Activated naive CD8-positive, alpha-beta T cell treated with anti-CD3 and anti-CD28 coated beads, Interleukin-2, amount 10 ng/mL, durations not matched to agents 7 days and 5 days (primary cell): Measurements from ENCODE around the gene SMYD1. TPM values are rescaled to one million over a fixed set of nuclear protein-coding genes. Genes with fewer than 3 reads are reported as not detected.
A peak's percentile ranks its signal among the peaks of the same experiment; 100 is the strongest.
"Not testable (repeated sequence)": the region's sequence is repeated elsewhere in the genome, so short reads cannot be mapped to it uniquely, and the experiment has no call there.

Source experiments
- ATAC-seq: fragments of 150-1000 bp; cut with Tn5 transposase; one replicate; pipeline ENCODE4 v1.10.0; 2021; ENCODE audit warnings: low read depth, moderate library complexity
- POLR2A ChIA-PET: fragments of 350-600 bp; sonication (Branson Sonifier 250); formaldehyde crosslinking; loops from one replicate; lab custom pipeline; 2021; ENCODE audit warnings: antibody characterized with exemption; lab: Charles Lee
- DNase-seq: peaks from one replicate; pipeline ENCODE4 v3.0.0; 2021
- H3K27ac Mint-ChIP-seq: one replicate; pipeline ENCODE4 v1.8.0; 2022; ENCODE audit warnings: mild to moderate bottlenecking, mixed read lengths
- H3K27me3 Mint-ChIP-seq: one replicate; pipeline ENCODE4 v1.8.0; 2022; ENCODE audit warnings: mild to moderate bottlenecking, moderate library complexity, mixed read lengths
- H3K36me3 Mint-ChIP-seq: one replicate; pipeline ENCODE4 v1.8.0; 2021; ENCODE audit warnings: mild to moderate bottlenecking, mixed read lengths
- H3K4me1 Mint-ChIP-seq: one replicate; pipeline ENCODE4 v1.8.0; 2021; ENCODE audit warnings: mixed read lengths
- H3K4me3 Mint-ChIP-seq: one replicate; pipeline ENCODE4 v1.8.0; 2022; ENCODE audit warnings: mild to moderate bottlenecking, moderate library complexity, mixed read lengths
- H3K9me3 Mint-ChIP-seq: one replicate; pipeline ENCODE4 v1.8.0; 2021; ENCODE audit warnings: mixed read lengths
- total RNA-seq, 2 experiments: library from RNA; stranded (reverse); gene quantifications; one replicate each; pipeline ENCODE4 v1.2.3, GENCODE V29; 2021

Gene SMYD1
- total RNA-seq, 2 experiments from 2014 or later = not detected

GRCh38 chr2:88045561-88045960, 22.1 kb upstream of the SMYD1 start:
- DNase-seq, H3K27ac Mint-ChIP-seq, POLR2A ChIA-PET, ATAC-seq, H3K9me3 Mint-ChIP-seq, H3K27me3 Mint-ChIP-seq, H3K4me3 Mint-ChIP-seq: not testable (repeated sequence)
- Mint-ChIP-seq H3K4me1 (peaks cover 12% of the 10 kb centered on the region), H3K36me3 (peaks cover 41% of the 10 kb centered on the region)

GRCh38 chr2:88048541-88048940, 19.1 kb upstream of the SMYD1 start:
- H3K4me3 Mint-ChIP-seq = no peak overlapping the region
- H3K4me1 Mint-ChIP-seq = peaks cover 6% of the 10 kb centered on the region
- POLR2A ChIA-PET = interaction anchor here (1.2 kb wide), 1 partner anchor 12 kb away, joined by 4 read pairs; no protein-coding TSS in a partner anchor
- no peaks in the 10 kb centered on the region for H3K9me3 Mint-ChIP-seq
- ATAC-seq (no peak), DNase-seq (no peak)
- H3K36me3 Mint-ChIP-seq = peaks cover 41% of the 10 kb centered on the region
- no peak overlapping the region for H3K27ac Mint-ChIP-seq
- H3K27me3 Mint-ChIP-seq = no peaks in the 10 kb centered on the region

DNA sequence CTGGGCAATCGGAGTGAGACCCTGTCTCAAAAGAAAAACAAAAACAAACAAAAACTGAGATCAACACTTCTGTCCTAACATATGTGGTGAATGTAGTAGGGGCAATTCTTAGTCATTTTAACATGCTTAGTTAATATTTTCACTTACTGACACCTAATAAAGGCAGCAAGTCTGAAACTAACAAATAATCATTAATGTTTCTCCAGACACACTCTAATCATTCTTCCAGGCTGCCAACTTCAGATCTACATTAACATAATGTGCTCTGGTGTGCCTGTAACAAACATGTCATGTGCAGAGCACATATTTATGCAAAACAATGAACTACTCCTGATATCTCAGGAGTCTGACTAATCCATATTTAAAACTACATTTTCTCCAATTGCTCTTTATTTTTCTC, 18.0 kb upstream of the SMYD1 start:
- Mint-ChIP-seq H3K4me3 (no peak overlapping the region), H3K27ac (no peak overlapping the region), H3K9me3 (no peaks in the 10 kb centered on the region), H3K36me3 (peaks cover 43% of the 10 kb centered on the region), H3K4me1 (peaks cover 10% of the 10 kb centered on the region), H3K27me3 (no peaks in the 10 kb centered on the region)
- ATAC-seq = no peak
- no peak for DNase-seq
- POLR2A ChIA-PET = interaction anchor here (1.1 kb wide), 1 partner anchor 33 kb away, joined by 5 read pairs; no protein-coding TSS in a partner anchor

- H3K36me3 Mint-ChIP-seq = peaks cover 45% of the 10 kb centered on the region
- peaks cover 19% of the 10 kb centered on the region for H3K4me1 Mint-ChIP-seq
- POLR2A ChIA-PET = no interaction called here
- H3K27me3 Mint-ChIP-seq = no peaks in the 10 kb centered on the region
- H3K9me3 Mint-ChIP-seq = no peaks in the 10 kb centered on the region
- no peak overlapping the region for H3K27ac Mint-ChIP-seq
- ATAC-seq = no peak
- H3K4me3 Mint-ChIP-seq = no peak overlapping the region
- no peak for DNase-seq
Observed at GRCh38 chr2:88051792-88052191, 15.8 kb upstream of the SMYD1 start.

GRCh38 chr2:88053296-88053695, 14.3 kb upstream of the SMYD1 start:
- peak overlapping the region; percentile 92 for H3K4me3 Mint-ChIP-seq
- no peaks in the 10 kb centered on the region for H3K27me3 Mint-ChIP-seq
- POLR2A ChIA-PET = no interaction called here
- H3K9me3 Mint-ChIP-seq = no peaks in the 10 kb centered on the region
- H3K27ac Mint-ChIP-seq = no peak overlapping the region
- DNase-seq (no peak), ATAC-seq (no peak)
- H3K36me3 Mint-ChIP-seq = peaks cover 45% of the 10 kb centered on the region
- H3K4me1 Mint-ChIP-seq = peaks cover 31% of the 10 kb centered on the region

- POLR2A ChIA-PET = interaction anchor here (0.9 to 1.4 kb wide), 2 partner anchors 37 to 39 kb away, joined by 3 to 10 read pairs; partner anchors contain the start of gene RNU2-63P
- peak overlapping the region; percentile 92 for H3K4me3 Mint-ChIP-seq
- H3K27me3 Mint-ChIP-seq = no peaks in the 10 kb centered on the region
- H3K27ac Mint-ChIP-seq = peak overlapping the region; percentile 93
- no peaks in the 10 kb centered on the region for H3K9me3 Mint-ChIP-seq
- no peak for ATAC-seq
- peaks cover 40% of the 10 kb centered on the region for H3K36me3 Mint-ChIP-seq
- no peak for DNase-seq
- peaks cover 34% of the 10 kb centered on the region for H3K4me1 Mint-ChIP-seq
Observed at GRCh38 chr2:88053934-88054781, 13.5 kb upstream of the SMYD1 start.

GRCh38 chr2:88054782-88055370, 12.7 kb upstream of the SMYD1 start:
- Mint-ChIP-seq H3K36me3 (peaks cover 34% of the 10 kb centered on the region), H3K4me3 (peak overlapping the region; percentile 92), H3K4me1 (peaks cover 34% of the 10 kb centered on the region), H3K27me3 (no peaks in the 10 kb centered on the region), H3K9me3 (no peaks in the 10 kb centered on the region), H3K27ac (peak overlapping the region; percentile 93)
- ATAC-seq (no peak), DNase-seq (no peak)
- POLR2A ChIA-PET = interaction anchor here (0.9 to 1.4 kb wide), 2 partner anchors 38 to 39 kb away, joined by 3 to 10 read pairs; partner anchors contain the start of gene RNU2-63P

DNA sequence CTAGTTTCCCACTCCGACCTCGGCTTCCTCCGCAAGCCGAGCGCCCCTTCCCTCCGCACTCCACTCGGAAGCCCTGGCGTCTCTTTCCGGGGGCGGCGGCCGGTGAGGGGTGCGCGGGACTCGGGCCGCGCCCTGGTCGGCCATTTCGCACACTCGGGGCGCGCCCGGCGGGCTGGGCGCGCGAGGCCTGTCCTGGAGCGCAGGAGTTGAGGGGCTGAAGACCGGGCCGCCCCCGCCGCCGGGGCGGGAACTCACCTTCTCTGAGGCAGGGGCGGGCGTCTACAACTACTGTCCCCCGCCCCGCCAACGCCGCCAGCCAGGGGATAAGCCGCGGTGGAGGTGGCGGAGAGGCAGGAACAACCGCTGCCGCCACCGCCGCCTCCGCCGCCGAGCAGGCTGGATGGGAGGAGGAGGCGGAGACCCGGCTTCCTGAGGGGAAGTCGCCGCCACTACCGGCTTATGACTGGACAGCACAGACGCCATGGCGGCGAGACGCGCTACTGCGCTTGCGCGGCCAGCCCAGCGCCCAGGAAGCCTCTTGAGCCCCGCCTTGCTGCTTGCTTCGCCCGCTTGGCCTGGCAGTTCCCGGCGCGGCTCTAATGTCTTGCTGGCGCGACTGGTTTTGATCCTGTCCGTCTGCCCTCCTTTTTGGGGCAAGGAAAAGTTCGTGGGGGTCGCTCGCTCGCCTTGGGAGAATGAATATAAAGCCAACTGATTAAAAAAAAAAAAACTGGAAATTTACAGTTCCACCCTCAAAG, 12.1 kb upstream of the SMYD1 start, which contains the start of gene KRCC1:
Gene KRCC1 (minus strand): TSS at position 413 of the 758 bp plus-strand sequence. CDS start 27,220 bp downstream, outside the sequence.
- ATAC-seq = peak; percentile 97
- POLR2A ChIA-PET = interaction anchor here (1.4 kb wide), 1 partner anchor 39 kb away, joined by 10 read pairs; the partner anchor contains the start of gene RNU2-63P
- Mint-ChIP-seq H3K27me3 (no peaks in the 10 kb centered on the region), H3K4me1 (peaks cover 32% of the 10 kb centered on the region), H3K36me3 (peaks cover 31% of the 10 kb centered on the region), H3K4me3 (peak within 1 kb of the TSS; percentile 92), H3K27ac (peak within 1 kb of the TSS; percentile 93), H3K9me3 (no peaks in the 10 kb centered on the region)
- DNase-seq = peak; percentile 95

GRCh38 chr2:88057437-88057844, 10.2 kb upstream of the SMYD1 start:
- no peak for ATAC-seq
- H3K9me3 Mint-ChIP-seq = no peaks in the 10 kb centered on the region
- no peaks in the 10 kb centered on the region for H3K27me3 Mint-ChIP-seq
- peaks cover 32% of the 10 kb centered on the region for H3K4me1 Mint-ChIP-seq
- no peak for DNase-seq
- POLR2A ChIA-PET = no interaction called here
- H3K27ac Mint-ChIP-seq = no peak overlapping the region
- H3K4me3 Mint-ChIP-seq = no peak overlapping the region
- H3K36me3 Mint-ChIP-seq = peaks cover 22% of the 10 kb centered on the region

GRCh38 chr2:88058191-88058590, 9.4 kb upstream of the SMYD1 start:
- Mint-ChIP-seq H3K36me3 (peaks cover 17% of the 10 kb centered on the region), H3K9me3 (no peaks in the 10 kb centered on the region), H3K27me3 (no peaks in the 10 kb centered on the region), H3K27ac (no peak overlapping the region), H3K4me1 (peaks cover 32% of the 10 kb centered on the region), H3K4me3 (no peak overlapping the region)
- POLR2A ChIA-PET = interaction anchor here (1.0 kb wide), 1 partner anchor 42 kb away, joined by 3 read pairs; the partner anchor contains the start of gene RNU2-63P
- DNase-seq = no peak
- no peak for ATAC-seq

DNA sequence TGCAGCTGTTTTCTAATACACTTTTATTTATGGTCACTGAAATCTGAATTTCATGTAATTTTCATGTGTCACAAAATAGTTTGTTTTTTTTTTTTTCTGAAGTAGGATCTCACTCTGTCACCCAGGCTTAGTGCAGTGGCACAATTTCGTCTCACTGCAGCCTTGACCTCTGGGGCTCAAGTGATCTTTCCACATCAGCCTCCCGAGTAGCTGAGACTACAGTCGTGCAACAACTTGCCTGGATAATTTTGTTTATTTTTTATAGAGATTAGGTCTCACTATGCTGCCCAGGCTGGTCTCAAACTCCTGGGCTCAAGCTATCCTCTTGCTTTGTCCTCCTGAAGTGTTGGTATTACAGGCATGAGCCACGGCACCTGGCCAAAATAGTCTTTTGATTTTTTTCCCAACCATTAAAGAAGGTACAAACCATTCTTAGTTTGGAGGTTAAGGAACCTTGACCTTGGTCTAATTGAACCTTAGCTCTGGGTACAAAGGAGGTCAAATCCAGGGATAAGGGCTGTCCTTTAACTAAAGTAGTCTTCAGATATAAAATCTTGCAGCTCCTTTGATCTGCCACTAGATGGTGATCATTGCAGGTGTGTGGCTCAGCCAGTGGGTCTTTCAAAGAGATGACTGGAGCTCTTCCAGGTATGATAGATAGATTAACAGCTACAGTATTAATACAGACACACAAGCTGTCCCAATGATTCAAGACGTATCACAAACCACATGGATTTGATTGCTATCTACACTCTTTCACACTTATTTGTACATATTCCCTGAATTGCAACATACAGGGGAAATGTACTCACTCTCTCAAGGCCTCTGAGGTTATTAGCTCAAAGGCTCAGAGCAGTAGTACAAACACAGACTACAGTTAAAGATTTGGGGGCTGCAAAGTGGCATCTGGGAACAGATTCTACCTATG, 7.4 kb upstream of the SMYD1 start:
- ATAC-seq (no peak), DNase-seq (no peak)
- peaks cover 3% of the 10 kb centered on the region for H3K36me3 Mint-ChIP-seq

GRCh38 chr2:88060907-88061275, 6.7 kb upstream of the SMYD1 start:
- peaks cover 3% of the 10 kb centered on the region for H3K36me3 Mint-ChIP-seq
- POLR2A ChIA-PET = interaction anchor here (1.6 kb wide), 1 partner anchor 13 kb away, joined by 4 read pairs; no protein-coding TSS in a partner anchor
- no peaks in the 10 kb centered on the region for H3K9me3 Mint-ChIP-seq
- peaks cover 22% of the 10 kb centered on the region for H3K4me1 Mint-ChIP-seq
- no peak overlapping the region for H3K4me3 Mint-ChIP-seq
- no peaks in the 10 kb centered on the region for H3K27me3 Mint-ChIP-seq
- H3K27ac Mint-ChIP-seq = no peak overlapping the region
- ATAC-seq (no peak), DNase-seq (no peak)

More for the DNA sequence above, 7.4 kb upstream of the SMYD1 start:
- Mint-ChIP-seq H3K9me3 (no peaks in the 10 kb centered on the region), H3K27ac (no peak overlapping the region), H3K4me1 (peaks cover 24% of the 10 kb centered on the region), H3K4me3 (no peak overlapping the region), H3K27me3 (no peaks in the 10 kb centered on the region)
- POLR2A ChIA-PET = interaction anchor here (1.6 kb wide), 1 partner anchor 12 kb away, joined by 4 read pairs; no protein-coding TSS in a partner anchor
